Lung (tissue), 12 donors: ENCODE measurements around the gene TMEM114. TPM values are rescaled to one million over a fixed set of nuclear protein-coding genes. Genes with fewer than 3 reads are reported as not detected.

Experiments
- ATAC-seq: fragments of 200-7000 bp; cut with Tn5 transposase; one replicate; pipeline ENCODE4 v1.9.1; 2020; ENCODE audit warnings: moderate number of reproducible peaks; ENCODE audit not compliant: insufficient read depth, low FRiP score
- DNase-seq, 3 donors: peaks; one replicate each; pipeline ENCODE4 v3.0.0-alpha.2; 2013 to 2017
- H3K27ac ChIP-seq, 2 donors: one replicate each; pipeline ENCODE4 v1.5.1; 2013; ENCODE audit warnings: mild to moderate bottlenecking in 2 of 2, moderate library complexity in 2 of 2, control low read depth in 1 of 2, inconsistent platforms in 1 of 2, low read depth in 1 of 2, low read length in 1 of 2
- H3K27me3 ChIP-seq, 3 donors: one replicate each; pipeline ENCODE4 v1.5.1; 2013; ENCODE audit warnings: low read length in 2 of 3; ENCODE audit not compliant: control insufficient read depth in 3 of 3, insufficient read depth in 3 of 3
- H3K36me3 ChIP-seq, 4 donors: one replicate each; pipeline ENCODE4 v1.5.1; 2013; ENCODE audit warnings: low read length in 4 of 4, mild to moderate bottlenecking in 1 of 4, moderate library complexity in 1 of 4; ENCODE audit not compliant: control insufficient read depth in 4 of 4, insufficient read depth in 4 of 4
- H3K4me1 ChIP-seq, 5 donors: one replicate each; pipeline ENCODE4 v1.5.1; 2013; ENCODE audit warnings: low read length in 5 of 5, mild to moderate bottlenecking in 2 of 5, moderate library complexity in 1 of 5; ENCODE audit not compliant: control insufficient read depth in 5 of 5, insufficient read depth in 5 of 5
- H3K4me3 ChIP-seq: one replicate; pipeline ENCODE4 v1.5.1; 2013; ENCODE audit warnings: mild to moderate bottlenecking, control low read depth, moderate library complexity
- H3K9ac ChIP-seq, 2 donors: one replicate each; pipeline ENCODE4 v1.5.1; 2013; ENCODE audit warnings: low read length in 2 of 2, control low read depth in 1 of 2; ENCODE audit not compliant: insufficient read depth in 1 of 2
- H3K9me3 ChIP-seq, 4 donors: one replicate each; pipeline ENCODE4 v1.5.1; 2013; ENCODE audit warnings: low read length in 3 of 4, mild to moderate bottlenecking in 1 of 4, moderate library complexity in 1 of 4; ENCODE audit not compliant: control insufficient read depth in 4 of 4, insufficient read depth in 3 of 4
- WGBS, 2 donors: extraction: QIAGEN DNeasy Blood & Tissue Kit; methylation state at CpG; one replicate each; pipeline ENCODE4 v1.1.7; 2013; 5-methylcytosine and 5-hydroxymethylcytosine counted together
- polyA plus RNA-seq, 2 donors: library from polyadenylated mRNA; stranded (reverse); fragments of 200-250 nt; gene quantifications; one replicate each; pipeline ENCODE4 v1.2.1, GENCODE V29; 2013
- total RNA-seq, 2 donors: library from RNA; depleted of rRNA in 1 of 2; stranded (reverse); fragments of >200 nt in 1 of 2; gene quantifications; one replicate each; pipeline ENCODE4 v1.2.1, GENCODE V29; 2014 to 2021
- TF ChIP-seq, protein P1 (sequence below): IDR thresholded peaks from 2 replicates; pipeline ENCODE4 v1.5.1; 2012; ENCODE audit warnings: mild to moderate bottlenecking; ENCODE audit errors: control extremely low read depth, extremely low read depth
- donor health status: control.
- donor health status: control.
- donor health status: Bipolar disorder and iron deficiency.
- donor health status: healthy.
- donor health status: DM: yes; HTN: yes; CAD: no.

Gene TMEM114
- total and polyA plus RNA-seq, 4 donors: not detected

DNA sequence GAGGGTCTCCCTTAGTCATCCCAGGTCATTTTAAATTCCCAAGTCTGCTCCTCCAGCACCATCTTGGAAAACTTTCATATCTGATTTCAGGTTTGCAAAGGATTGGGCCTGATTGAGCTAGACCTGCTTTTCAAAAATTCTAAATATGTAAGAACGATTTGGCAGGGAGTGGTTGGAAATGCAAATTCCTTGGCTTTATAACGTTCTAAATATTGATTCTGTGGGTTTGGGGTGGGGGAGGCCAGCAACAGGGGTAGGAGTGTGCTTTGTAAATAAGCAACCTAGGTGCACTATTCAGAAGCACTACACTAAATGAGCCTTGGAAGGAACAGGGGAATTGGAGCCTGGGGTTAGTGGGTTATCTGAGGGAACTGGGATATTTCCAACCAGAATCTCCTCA, 47.9 kb downstream of the TMEM114 start:
- TF ChIP-seq, protein P1, sequence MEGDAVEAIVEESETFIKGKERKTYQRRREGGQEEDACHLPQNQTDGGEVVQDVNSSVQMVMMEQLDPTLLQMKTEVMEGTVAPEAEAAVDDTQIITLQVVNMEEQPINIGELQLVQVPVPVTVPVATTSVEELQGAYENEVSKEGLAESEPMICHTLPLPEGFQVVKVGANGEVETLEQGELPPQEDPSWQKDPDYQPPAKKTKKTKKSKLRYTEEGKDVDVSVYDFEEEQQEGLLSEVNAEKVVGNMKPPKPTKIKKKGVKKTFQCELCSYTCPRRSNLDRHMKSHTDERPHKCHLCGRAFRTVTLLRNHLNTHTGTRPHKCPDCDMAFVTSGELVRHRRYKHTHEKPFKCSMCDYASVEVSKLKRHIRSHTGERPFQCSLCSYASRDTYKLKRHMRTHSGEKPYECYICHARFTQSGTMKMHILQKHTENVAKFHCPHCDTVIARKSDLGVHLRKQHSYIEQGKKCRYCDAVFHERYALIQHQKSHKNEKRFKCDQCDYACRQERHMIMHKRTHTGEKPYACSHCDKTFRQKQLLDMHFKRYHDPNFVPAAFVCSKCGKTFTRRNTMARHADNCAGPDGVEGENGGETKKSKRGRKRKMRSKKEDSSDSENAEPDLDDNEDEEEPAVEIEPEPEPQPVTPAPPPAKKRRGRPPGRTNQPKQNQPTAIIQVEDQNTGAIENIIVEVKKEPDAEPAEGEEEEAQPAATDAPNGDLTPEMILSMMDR: no peak
- DNase-seq (no peak), ATAC-seq (no peak)
- H3K9ac ChIP-seq: no peak overlapping the region
- no peaks in the 10 kb centered on the region for H3K36me3 ChIP-seq
- 22 to 39% methylated on average over 2 of the region's 2 CpGs for WGBS, 2 donors
- H3K4me3 ChIP-seq: no peak overlapping the region
- peaks cover 0 to 1% (median 0%) of the 10 kb centered on the region in 4 donors for H3K9me3 ChIP-seq
- peaks cover 0 to 4% (median 0%) of the 10 kb centered on the region in 3 donors for H3K27me3 ChIP-seq
- H3K27ac ChIP-seq: no peak overlapping the region
- H3K4me1 ChIP-seq: no peaks in the 10 kb centered on the region

DNA sequence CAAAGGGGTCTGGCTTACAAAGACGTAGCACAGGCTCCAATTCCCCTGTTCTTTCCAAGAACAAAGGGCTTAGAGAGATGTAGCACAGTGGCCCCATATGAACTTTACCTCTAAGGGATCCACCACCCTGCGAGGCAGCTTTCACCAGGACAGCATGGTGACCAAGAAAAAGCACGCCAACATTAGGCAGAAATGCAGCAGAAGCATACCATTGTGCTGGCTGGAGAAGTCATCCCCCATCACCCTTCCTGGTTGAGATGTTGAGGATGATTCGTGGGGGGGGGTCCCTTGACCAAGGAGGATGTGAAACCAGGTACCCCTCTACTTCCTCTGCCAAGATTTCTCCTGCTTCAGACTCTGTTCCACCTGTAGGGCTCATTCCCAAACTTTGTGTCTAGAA, 48.4 kb downstream of the TMEM114 start:
- WGBS, 2 donors: 56 to 57% methylated on average over 4 of the region's 4 CpGs

DNA sequence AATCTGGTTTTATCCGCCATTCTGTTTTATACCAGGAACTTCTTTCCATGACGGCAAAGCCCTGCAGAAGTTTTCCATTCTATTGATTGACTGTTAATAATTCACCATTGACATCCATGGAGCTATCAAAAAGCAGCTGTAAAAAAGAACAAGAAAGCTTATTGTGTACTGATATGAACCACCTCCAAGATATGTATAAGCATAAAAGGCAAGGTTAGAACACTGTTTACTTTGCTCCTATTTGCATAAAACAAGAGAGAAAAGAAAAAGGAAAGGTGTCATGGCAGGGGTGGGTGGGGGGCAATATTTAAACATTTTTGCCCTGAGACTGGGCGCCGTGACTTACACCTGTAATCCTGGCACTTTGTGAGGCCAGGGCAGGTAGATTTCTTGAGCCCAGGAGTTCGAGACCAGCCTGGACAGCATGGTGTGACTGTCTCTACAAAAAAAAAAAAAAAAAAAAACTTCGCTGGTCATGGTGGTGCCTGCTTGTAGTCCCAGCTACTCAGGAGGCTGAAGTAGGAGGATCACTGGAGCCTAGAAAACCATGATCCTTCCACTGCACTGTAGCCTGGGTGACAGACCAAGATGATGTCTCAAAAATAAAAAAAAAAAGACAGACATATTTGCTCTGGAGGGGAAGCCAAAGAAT, 52.5 kb downstream of the TMEM114 start:
- H3K4me1 ChIP-seq: no peaks in the 10 kb centered on the region
- no peaks in the 10 kb centered on the region for H3K36me3 ChIP-seq
- WGBS, 2 donors: 62 to 71% methylated on average over 6 of the region's 6 CpGs
- H3K9ac ChIP-seq: no peak overlapping the region
- TF ChIP-seq, protein P1: no peak
- H3K4me3 ChIP-seq: no peak overlapping the region
- DNase-seq (no peak), ATAC-seq (no peak)
- H3K27me3 ChIP-seq: no peaks in the 10 kb centered on the region
- no peak overlapping the region for H3K27ac ChIP-seq
- H3K9me3 ChIP-seq: no peaks in the 10 kb centered on the region

More for the DNA sequence above, 48.4 kb downstream of the TMEM114 start:
- Histone ChIP-seq H3K9me3 (peaks cover 0 to 1% (median 0%) of the 10 kb centered on the region in 4 donors), H3K36me3 (no peaks in the 10 kb centered on the region), H3K4me1 (no peaks in the 10 kb centered on the region), H3K27me3 (peaks cover 0 to 3% (median 0%) of the 10 kb centered on the region in 3 donors), H3K9ac (no peak overlapping the region), H3K4me3 (no peak overlapping the region), H3K27ac (no peak overlapping the region)
- ATAC-seq (no peak), DNase-seq (no peak)
- TF ChIP-seq, protein P1: no peak

DNA sequence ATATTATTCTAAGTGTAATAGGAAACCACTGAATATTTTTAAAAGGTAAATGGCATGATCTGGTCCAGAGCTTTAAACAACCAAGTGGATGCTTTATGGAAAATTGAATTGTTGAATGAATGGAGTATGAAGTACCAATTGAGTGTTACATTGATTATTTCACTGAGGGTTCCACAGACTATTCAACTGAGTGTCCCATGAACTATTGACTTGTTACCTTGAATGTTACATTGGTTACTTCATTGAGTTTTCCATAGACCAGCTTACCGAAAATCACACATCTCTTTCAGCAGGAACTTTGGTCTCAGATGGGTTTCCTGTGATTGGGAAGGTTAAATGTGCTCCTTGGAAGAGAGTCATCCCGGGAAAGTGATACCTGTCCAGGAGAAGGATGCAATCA, 56.8 kb downstream of the TMEM114 start:
- 91 to 92% methylated on average over 2 of the region's 2 CpGs for WGBS, 2 donors
- H3K27me3 ChIP-seq: no peaks in the 10 kb centered on the region
- no peak overlapping the region for H3K9ac ChIP-seq
- no peak overlapping the region for H3K4me3 ChIP-seq
- no peak for ATAC-seq
- H3K36me3 ChIP-seq: no peaks in the 10 kb centered on the region
- no peak overlapping the region for H3K27ac ChIP-seq
- no peaks in the 10 kb centered on the region for H3K4me1 ChIP-seq
- DNase-seq: no peak
- no peaks in the 10 kb centered on the region for H3K9me3 ChIP-seq
- TF ChIP-seq, protein P1: no peak
